ENCODE results near the gene HMX1. TPM values are rescaled to one million over a fixed set of nuclear protein-coding genes. Genes with fewer than 3 reads are reported as not detected.

The HMX1 gene
- total RNA-seq, 1 experiment from 2014 or later, result 0.20 TPM

GRCh38 chr4:8912506-8912905, 40.9 kb upstream of the HMX1 start:
- Histone ChIP-seq H3K36me3 (ENCODE audit: control insufficient read depth, insufficient read depth, low read length) (no peaks in the 10 kb centered on the region), H3K4me3 (ENCODE audit: low read depth, low read length) (no peak overlapping the region), H3K4me1 (no peaks in the 10 kb centered on the region), H3K27me3 (replicated peaks; ENCODE audit: control insufficient read depth, insufficient read depth, low read length) (no peaks in the 10 kb centered on the region), H3K9me3 (no peaks in the 10 kb centered on the region)
- no peak for TF ChIP-seq CTCF (IDR thresholded peaks at IDR 0.05; ENCODE audit: insufficient read depth in 1 of 2, low read depth in 1 of 2, low read length in 1 of 2, severe bottlenecking in 1 of 2, unreplicated experiment in 1 of 2)
- no peak overlapping the region for H3K4me3 Mint-ChIP-seq (ENCODE audit: unreplicated experiment)
- CTCF ChIA-PET, result no interaction called here
- no peak overlapping the region for H3K27ac Mint-ChIP-seq (ENCODE audit: unreplicated experiment)
- no peak for DNase-seq
- no peaks in the 10 kb centered on the region for H3K36me3 Mint-ChIP-seq (ENCODE audit: insufficient read depth, unreplicated experiment)
- BruUV-seq (replicated peaks), result no TSS peak
- intact Hi-C loops (cut with micrococcal nuclease; ENCODE audit: unreplicated experiment), result loop anchor here (10.0 kb wide), 1 partner anchor 308 kb away; no protein-coding TSS in a partner anchor
- no peaks in the 10 kb centered on the region for H3K4me1 Mint-ChIP-seq (ENCODE audit: low read depth, unreplicated experiment)
- peaks cover 11% of the 10 kb centered on the region for H3K27me3 Mint-ChIP-seq (ENCODE audit: insufficient read depth, unreplicated experiment)
- H3K9me3 Mint-ChIP-seq (ENCODE audit: unreplicated experiment), result no peaks in the 10 kb centered on the region
- POLR2A ChIA-PET, result no interaction called here

GRCh38 chr4:8912089-8912455, 40.4 kb upstream of the HMX1 start:
- H3K36me3 Mint-ChIP-seq (ENCODE audit: insufficient read depth, unreplicated experiment), result no peaks in the 10 kb centered on the region
- H3K4me3 ChIP-seq (ENCODE audit: low read depth, low read length), result no peak overlapping the region
- ChIA-PET CTCF (no interaction called here), POLR2A (no interaction called here)
- intact Hi-C loops (cut with micrococcal nuclease; ENCODE audit: unreplicated experiment), result loop anchor here (10.0 kb wide), 1 partner anchor 307 kb away; no protein-coding TSS in a partner anchor
- no peak for TF ChIP-seq CTCF (IDR thresholded peaks at IDR 0.05; ENCODE audit: insufficient read depth in 1 of 2, low read depth in 1 of 2, low read length in 1 of 2, severe bottlenecking in 1 of 2, unreplicated experiment in 1 of 2)
- no peaks in the 10 kb centered on the region for H3K4me1 ChIP-seq
- no peaks in the 10 kb centered on the region for H3K9me3 Mint-ChIP-seq (ENCODE audit: unreplicated experiment)
- H3K27me3 Mint-ChIP-seq (ENCODE audit: insufficient read depth, unreplicated experiment), result peaks cover 14% of the 10 kb centered on the region
- no peaks in the 10 kb centered on the region for H3K4me1 Mint-ChIP-seq (ENCODE audit: low read depth, unreplicated experiment)
- no peaks in the 10 kb centered on the region for H3K27me3 ChIP-seq (replicated peaks; ENCODE audit: control insufficient read depth, insufficient read depth, low read length)
- DNase-seq, result peak in 1 of 2 experiments; percentile 21
- no peak overlapping the region for H3K4me3 Mint-ChIP-seq (ENCODE audit: unreplicated experiment)
- no peaks in the 10 kb centered on the region for H3K9me3 ChIP-seq
- no peak overlapping the region for H3K27ac Mint-ChIP-seq (ENCODE audit: unreplicated experiment)
- no peaks in the 10 kb centered on the region for H3K36me3 ChIP-seq (ENCODE audit: control insufficient read depth, insufficient read depth, low read length)
- no TSS peak for BruUV-seq (replicated peaks)

GRCh38 chr4:8911316-8912088, 39.9 kb upstream of the HMX1 start:
- no TSS peak for BruUV-seq (replicated peaks)
- intact Hi-C loops (cut with micrococcal nuclease; ENCODE audit: unreplicated experiment), result loop anchor here (10.0 kb wide), 1 partner anchor 307 kb away; no protein-coding TSS in a partner anchor
- no peaks in the 10 kb centered on the region for H3K4me1 ChIP-seq
- DNase-seq, result peak in 1 of 2 experiments; percentile 17
- no peaks in the 10 kb centered on the region for H3K36me3 ChIP-seq (ENCODE audit: control insufficient read depth, insufficient read depth, low read length)
- no peaks in the 10 kb centered on the region for H3K9me3 ChIP-seq
- no peaks in the 10 kb centered on the region for H3K9me3 Mint-ChIP-seq (ENCODE audit: unreplicated experiment)
- CTCF ChIA-PET, result no interaction called here
- no peaks in the 10 kb centered on the region for H3K36me3 Mint-ChIP-seq (ENCODE audit: insufficient read depth, unreplicated experiment)
- H3K4me3 ChIP-seq (ENCODE audit: low read depth, low read length), result no peak overlapping the region
- no peak overlapping the region for H3K27ac Mint-ChIP-seq (ENCODE audit: unreplicated experiment)
- H3K27me3 Mint-ChIP-seq (ENCODE audit: insufficient read depth, unreplicated experiment), result peaks cover 18% of the 10 kb centered on the region
- H3K4me3 Mint-ChIP-seq (ENCODE audit: unreplicated experiment), result no peak overlapping the region
- TF ChIP-seq CTCF (IDR thresholded peaks at IDR 0.05; ENCODE audit: insufficient read depth in 1 of 2, low read depth in 1 of 2, low read length in 1 of 2, severe bottlenecking in 1 of 2, unreplicated experiment in 1 of 2), result no peak
- H3K4me1 Mint-ChIP-seq (ENCODE audit: low read depth, unreplicated experiment), result no peaks in the 10 kb centered on the region
- POLR2A ChIA-PET, result no interaction called here
- no peaks in the 10 kb centered on the region for H3K27me3 ChIP-seq (replicated peaks; ENCODE audit: control insufficient read depth, insufficient read depth, low read length)

Measured in Caco-2 (cell line).